ENCODE measurements around the gene ADORA2B.

DNA sequence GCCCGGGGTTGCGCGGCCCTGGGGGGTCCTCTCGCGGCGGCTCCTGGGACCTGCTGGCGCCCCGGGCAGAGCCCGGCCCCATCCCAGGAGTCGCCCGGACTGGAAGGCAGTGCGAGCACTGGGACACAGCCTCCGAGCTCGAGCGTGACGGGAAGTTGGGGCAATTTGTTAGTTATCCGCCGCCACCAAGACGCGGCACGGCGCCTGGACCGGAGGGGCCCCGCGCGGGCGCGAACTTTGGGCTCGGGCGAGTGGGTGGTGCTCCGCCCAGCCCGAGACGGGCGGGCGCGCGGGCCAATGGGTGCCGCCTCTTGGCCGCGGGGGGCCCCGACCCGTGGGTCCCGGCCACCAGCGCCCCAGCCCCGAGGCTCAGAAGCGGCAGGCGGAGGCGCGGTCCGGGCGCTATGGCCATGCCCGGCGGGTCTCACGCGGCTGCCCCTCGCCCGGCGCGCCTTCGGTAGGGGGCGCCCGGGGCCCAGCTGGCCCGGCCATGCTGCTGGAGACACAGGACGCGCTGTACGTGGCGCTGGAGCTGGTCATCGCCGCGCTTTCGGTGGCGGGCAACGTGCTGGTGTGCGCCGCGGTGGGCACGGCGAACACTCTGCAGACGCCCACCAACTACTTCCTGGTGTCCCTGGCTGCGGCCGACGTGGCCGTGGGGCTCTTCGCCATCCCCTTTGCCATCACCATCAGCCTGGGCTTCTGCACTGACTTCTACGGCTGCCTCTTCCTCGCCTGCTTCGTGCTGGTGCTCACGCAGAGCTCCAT lies at the start of gene ADORA2B:
- TF ChIP-seq, protein P1, sequence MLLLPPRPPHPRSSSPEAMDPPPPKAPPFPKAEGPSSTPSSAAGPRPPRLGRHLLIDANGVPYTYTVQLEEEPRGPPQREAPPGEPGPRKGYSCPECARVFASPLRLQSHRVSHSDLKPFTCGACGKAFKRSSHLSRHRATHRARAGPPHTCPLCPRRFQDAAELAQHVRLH (tag by site-specific recombination; IDR thresholded peaks at IDR 0.05), result no peak
- no peak for TF ChIP-seq HOXA7 (CRISPR knock-in tag; IDR thresholded peaks at IDR 0.05; ENCODE audit: borderline replicate concordance)
- TF ChIP-seq ZNF169 (tag by site-specific recombination; IDR thresholded peaks at IDR 0.05), result no peak
- TF ChIP-seq OVOL3 (tag by site-specific recombination; IDR thresholded peaks at IDR 0.05), result no peak

All from HEK293 (cell line).